GM21737 (cell line): ENCODE data around the gene ENOPH1.
"Not testable (repeated sequence)": the region's sequence is repeated elsewhere in the genome, so short reads cannot be mapped to it uniquely, and the experiment has no call there.

Source experiments
- ATAC-seq: cut with Tn5 transposase; IDR thresholded peaks from one replicate; pipeline ENCODE4 v1.9.1; 2021; ENCODE audit warnings: mild to moderate bottlenecking, moderate library complexity; ENCODE audit not compliant: unreplicated experiment

ENOPH1 gene

GRCh38 chr4:82430193-82430963, at the start of gene ENOPH1, which contains the start of gene HNRNPDL:
Gene ENOPH1 (plus strand): TSS chr4:82430590. CDS start chr4:82430830, 240 bp downstream.
Gene HNRNPDL (minus strand): TSS chr4:82430462. CDS start chr4:82429690, 772 bp downstream.
- peak; percentile 71 for ATAC-seq

DNA sequence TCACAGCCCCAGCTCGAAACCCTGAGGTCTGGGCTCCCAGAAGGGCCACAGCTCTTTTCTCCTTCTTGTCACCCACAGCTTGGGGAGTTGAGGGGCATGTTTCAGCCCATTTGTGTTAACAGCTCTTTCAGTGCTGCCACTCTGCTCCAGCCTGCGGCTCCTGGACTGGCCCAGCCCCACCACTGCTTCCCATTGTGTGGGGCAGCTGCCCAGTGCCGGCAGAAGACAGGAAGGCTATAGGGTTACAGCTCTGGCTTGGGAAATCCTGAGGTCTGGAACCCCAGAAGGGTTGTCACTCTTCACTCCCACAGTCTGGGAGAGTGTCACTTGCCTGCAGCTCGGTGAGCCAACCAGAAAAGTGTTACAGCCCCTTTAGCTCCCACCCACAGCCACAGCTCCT, 49.6 kb upstream of the ENOPH1 start:
- no peak for ATAC-seq

GRCh38 chr4:82381235-82381634, 49.2 kb upstream of the ENOPH1 start:
- no peak for ATAC-seq

DNA sequence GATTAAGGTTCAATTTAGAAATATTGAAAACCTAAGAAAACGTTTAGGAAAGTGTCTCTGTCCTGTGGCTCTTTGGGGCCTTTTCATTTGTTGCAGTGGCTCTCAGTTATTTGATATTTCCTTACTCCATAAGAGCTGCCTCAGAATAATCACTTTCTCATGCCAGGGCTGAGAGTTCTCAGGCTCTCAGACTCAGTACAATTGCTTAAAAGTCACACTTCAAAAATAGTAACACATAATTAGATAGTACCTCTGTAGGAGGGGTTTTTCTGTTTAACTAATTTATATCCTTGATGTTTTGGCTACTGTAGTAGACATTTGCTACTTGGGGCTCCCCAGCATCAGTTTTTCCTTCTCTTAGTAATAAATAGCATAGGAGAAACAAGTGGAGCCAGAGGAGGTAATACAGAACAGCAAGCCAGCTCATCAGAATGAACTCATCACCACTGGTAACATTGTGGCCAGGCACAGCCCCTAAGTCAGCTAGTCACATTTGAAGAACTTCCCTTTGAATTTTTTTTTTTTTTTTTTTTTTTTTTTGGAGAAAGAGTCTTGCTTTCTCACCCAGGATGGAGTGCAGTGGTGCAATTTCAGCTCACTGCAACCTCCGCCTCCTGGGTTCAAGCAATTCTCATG, 48.6 kb upstream of the ENOPH1 start:
- no peak for ATAC-seq

GRCh38 chr4:82382751-82383150, 47.6 kb upstream of the ENOPH1 start:
- ATAC-seq: no peak

DNA sequence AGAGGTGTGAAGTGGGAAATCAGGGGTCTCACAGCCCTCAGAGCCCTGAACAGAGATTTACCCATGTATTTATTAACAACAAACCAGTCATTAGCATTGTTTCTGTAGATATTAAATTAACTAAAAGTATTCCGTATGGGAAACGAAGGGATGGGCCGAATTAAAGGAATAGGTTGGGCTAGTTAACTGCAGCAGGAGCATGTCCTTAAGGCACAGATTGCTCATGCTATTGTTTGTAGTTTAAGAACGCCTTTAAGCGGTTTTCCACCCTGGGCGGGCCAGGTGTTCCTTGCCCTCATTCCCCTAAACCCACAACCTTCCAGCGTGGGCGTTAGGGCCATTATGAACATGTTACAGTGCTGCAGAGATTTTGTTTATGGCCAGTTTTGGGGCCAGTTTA, 44.1 kb upstream of the ENOPH1 start:
- ATAC-seq: not testable (repeated sequence)

DNA sequence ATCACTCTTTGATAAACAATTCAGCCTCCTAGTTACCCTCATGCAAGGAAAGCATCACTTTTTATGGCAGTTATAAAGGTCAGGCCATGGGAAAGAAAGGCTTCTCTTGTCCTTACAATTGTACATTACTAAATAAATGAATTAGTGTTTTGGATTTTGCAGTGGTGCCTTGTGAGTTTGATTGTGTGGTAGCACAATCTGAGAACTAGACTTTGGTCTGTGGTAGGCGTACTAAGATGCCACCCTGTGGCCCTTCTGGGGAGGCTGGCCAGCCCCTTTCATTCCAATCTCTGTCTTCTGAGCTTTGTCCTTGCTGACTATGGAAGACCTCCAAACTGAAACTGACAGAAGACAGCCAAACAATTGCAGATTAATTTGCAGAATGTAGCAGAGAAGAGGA, 42.0 kb upstream of the ENOPH1 start:
- no peak for ATAC-seq

DNA sequence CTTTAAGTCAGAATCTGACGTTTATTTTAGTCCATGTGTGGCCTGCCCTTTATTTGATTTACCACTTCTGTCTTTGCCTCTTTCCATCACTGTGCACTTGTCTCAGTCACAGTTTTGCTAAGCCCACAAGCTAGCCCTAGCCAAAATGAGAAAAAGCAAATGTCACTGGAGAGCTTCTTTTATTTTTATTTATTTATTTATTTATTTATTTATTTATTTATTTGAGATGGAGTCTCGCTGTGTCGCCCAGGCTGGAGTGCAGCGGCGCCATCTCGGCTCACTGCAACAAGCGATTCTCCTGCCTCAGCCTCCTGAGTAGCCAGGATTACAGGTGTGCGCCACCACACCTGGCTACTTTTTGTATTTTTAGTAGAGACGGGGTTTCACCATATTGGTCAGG, 40.3 kb upstream of the ENOPH1 start:
- ATAC-seq: not testable (repeated sequence)

- no peak for ATAC-seq
Measured at GRCh38 chr4:82394896-82395295, 35.5 kb upstream of the ENOPH1 start.

GRCh38 chr4:82397527-82397926, 32.9 kb upstream of the ENOPH1 start:
- ATAC-seq: no peak

- no peak for ATAC-seq
Measured at GRCh38 chr4:82398263-82398662, 32.1 kb upstream of the ENOPH1 start.

GRCh38 chr4:82401600-82401999, 28.8 kb upstream of the ENOPH1 start:
- no peak for ATAC-seq

DNA sequence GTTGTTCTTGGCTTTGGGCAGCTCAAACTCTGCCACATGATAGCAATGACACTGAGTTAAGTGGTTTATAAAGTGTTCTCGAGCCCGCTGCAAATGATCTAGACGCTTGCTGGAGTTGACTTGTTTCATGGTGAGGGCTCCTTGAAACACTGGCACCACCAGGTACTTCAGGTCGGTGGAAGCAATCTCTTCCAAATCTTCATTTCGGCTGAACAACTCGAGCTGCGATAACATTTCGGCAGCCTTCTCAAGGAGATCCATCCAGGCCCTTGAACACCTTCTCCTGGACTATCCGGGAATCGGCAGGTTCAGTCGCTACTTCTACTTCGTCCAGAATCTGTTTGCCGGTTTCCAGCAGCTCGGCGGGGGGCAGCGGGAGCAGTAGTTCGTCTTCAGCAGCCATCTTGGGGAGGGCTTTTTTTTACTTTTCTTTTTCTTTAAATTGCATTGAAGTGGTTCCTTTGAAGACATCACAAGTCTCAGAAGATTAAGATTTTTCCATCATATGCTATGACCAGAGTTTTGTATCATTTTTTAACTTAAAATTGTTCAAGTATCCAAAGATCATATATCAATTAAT, 28.1 kb upstream of the ENOPH1 start:
- no peak for ATAC-seq

DNA sequence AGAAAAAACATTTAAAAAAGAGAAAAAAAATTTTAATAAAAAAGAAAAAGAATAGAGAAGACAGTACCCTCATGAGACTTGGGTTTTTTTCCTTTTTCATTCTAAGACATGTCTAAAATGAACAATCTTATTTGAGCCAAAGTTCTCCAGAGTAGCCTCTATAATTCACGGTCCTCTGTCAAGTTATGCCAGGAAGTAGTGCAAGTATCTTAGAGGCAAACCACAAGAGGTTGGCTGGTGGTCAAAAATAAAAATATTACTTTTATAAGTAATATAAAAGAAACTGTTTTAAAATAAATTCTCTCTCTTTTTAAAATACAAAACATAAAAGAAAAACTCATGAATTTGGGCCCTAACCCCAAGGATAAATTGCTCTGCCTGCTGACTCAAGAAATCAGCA, 26.7 kb upstream of the ENOPH1 start:
- ATAC-seq: no peak

DNA sequence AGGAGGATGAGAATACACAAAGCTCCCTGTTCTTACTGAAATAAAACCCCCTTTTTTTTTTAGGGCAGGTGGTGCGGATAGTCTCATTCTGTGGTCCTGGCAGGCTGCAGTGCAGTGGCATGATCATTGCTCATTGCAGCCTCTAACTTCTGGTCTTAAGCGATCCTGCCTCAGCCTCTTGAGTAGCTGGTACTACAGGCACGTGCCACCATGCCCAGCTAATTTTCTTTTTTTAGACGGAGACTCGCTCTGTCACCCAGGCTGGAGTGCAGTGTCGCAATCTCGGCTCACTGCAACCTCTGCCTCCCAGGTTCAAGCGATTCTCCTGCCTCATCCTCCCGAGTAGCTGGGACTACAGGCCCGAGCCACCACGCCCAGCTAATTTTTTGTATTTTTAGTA, 15.3 kb upstream of the ENOPH1 start:
- ATAC-seq: not testable (repeated sequence)

DNA sequence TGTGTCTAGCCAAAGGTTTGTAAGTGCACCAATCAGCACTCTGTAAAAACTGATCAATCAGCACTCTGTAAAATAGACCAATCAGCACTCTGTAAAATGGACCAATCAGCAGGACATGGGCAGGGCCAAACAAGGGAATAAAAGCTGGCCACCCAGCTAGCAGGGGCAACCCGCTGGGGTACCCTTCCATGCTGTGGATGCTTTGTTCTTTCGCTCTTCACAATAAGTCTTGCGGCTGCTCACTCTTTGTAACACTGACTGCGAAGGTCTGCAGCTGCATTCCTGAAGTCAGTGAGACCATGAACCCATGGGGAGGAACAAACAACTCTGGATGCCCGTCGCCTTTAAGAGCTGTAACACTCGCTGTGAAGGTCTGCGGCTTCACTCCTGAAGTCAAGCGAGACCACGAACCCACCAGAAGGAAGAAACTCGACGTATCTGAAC, 14.4 kb upstream of the ENOPH1 start:
- no peak for ATAC-seq

DNA sequence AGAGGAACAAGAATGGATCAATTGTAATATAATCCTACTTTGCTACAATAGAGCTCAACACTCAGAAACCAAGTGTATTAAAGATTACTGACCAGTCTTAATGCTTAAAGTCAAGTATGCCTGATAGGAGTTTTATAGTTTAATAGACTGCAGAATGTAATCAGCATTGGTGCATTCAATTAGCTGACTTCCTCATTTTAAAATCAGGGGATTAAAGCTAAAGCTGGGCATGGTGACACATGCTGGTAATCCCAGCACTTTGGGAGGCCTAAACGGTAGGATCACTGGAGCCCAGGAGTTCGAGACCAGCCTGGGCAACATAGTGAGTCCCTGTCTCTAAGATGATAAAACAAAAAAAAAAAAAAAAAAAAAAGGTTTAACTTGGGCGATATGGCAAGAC, 10.9 kb upstream of the ENOPH1 start:
- ATAC-seq: no peak

- ATAC-seq: no peak
Measured at GRCh38 chr4:82421796-82422560, 8.4 kb upstream of the ENOPH1 start.

DNA sequence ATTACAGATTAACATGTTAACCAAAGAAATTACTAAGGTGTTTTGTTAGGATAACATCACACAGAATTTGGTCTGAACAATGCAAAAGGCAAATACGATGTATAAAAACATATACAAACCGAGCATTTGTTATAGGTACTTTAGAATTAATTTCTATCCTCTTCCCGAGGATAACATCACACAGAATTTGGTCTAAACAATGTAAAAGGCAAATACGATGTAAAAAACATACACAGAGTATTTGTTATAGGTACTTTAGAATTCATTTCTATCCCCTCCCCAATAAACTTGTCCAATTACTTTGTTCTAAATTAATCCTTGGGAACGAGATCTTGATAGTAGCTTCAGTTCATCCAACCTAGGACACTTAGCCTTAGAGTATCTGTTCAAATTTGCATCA, 7.8 kb upstream of the ENOPH1 start:
- no peak for ATAC-seq

GRCh38 chr4:82423245-82424054, 6.9 kb upstream of the ENOPH1 start:
- no peak for ATAC-seq
